Heart right ventricle (tissue), 16 donors: ENCODE data around the gene KRTAP5-7. TPM values are rescaled to one million over a fixed set of nuclear protein-coding genes. Genes with fewer than 3 reads are reported as not detected.

Experiments
- ATAC-seq, 8 donors: fragments of 200-7000 bp; cut with Tn5 transposase; one replicate each; pipeline ENCODE4 v1.9.1; 2020; ENCODE audit warnings: mild to moderate bottlenecking in 8 of 8, moderate library complexity in 8 of 8, moderate number of reproducible peaks in 1 of 8
- DNase-seq, 2 donors: peaks; one replicate each; pipeline ENCODE4 v3.0.0-alpha.2; 2020
- H3K27ac ChIP-seq, 10 donors: fragments of 200-600 bp; sonication (generic) in 2 of 10; one replicate each; pipeline versions ENCODE4 v1.5.0 to v1.8.0; 2020 to 2022; ENCODE audit warnings: mild to moderate bottlenecking in 3 of 10
- H3K27me3 ChIP-seq, 7 donors: fragments of 200-600 bp; one replicate each; pipeline ENCODE4 v1.8.0; 2021 to 2022; ENCODE audit warnings: mild to moderate bottlenecking in 2 of 7
- H3K36me3 ChIP-seq, 9 donors: fragments of 200-600 bp; sonication (generic) in 1 of 9; one replicate each; pipeline versions ENCODE4 v1.5.0 to v1.8.0; 2020 to 2022; ENCODE audit warnings: mild to moderate bottlenecking in 2 of 9
- H3K4me1 ChIP-seq, 9 donors: fragments of 200-600 bp; sonication (generic) in 1 of 9; one replicate each; pipeline versions ENCODE4 v1.5.0 to v1.8.0; 2020 to 2022; ENCODE audit warnings: mild to moderate bottlenecking in 4 of 9
- H3K4me3 ChIP-seq, 10 donors: fragments of 200-600 bp; sonication (generic) in 2 of 10; one replicate each; pipeline versions ENCODE4 v1.5.0 to v1.8.0; 2020 to 2022; ENCODE audit warnings: mild to moderate bottlenecking in 7 of 10, moderate library complexity in 2 of 10
- H3K9me3 ChIP-seq, 11 donors: fragments of 200-600 bp in 10 of 11; sonication (generic) in 2 of 11; one replicate each; pipeline versions ENCODE4 v1.5.0 to v1.8.0; 2013 to 2022; ENCODE audit warnings: mild to moderate bottlenecking in 2 of 11, control low read depth in 1 of 11, moderate library complexity in 1 of 11
- WGBS, 2 donors: extraction: QIAGEN DNeasy Blood & Tissue Kit; methylation state at CpG; one replicate each; pipeline ENCODE4 v1.1.7; 2013; ENCODE audit warnings: inconsistent platforms in 1 of 2; 5-methylcytosine and 5-hydroxymethylcytosine counted together
- intact Hi-C, 10 donors: fragments of 100-400 bp; cut with DNase I; formaldehyde crosslinking; loops; one replicate each; pipeline versions ENCODE4 v1.11.1 to v1.14.2; 2022
- polyA plus RNA-seq, 2 donors: library from polyadenylated mRNA; stranded (reverse); fragments of 200-250 nt; gene quantifications; one replicate each; pipeline ENCODE4 v1.2.3, GENCODE V29; 2013
- total RNA-seq, 10 donors: library from RNA; stranded (reverse); fragmentation: NEBNext Ultra II Directional in 3 of 10; extraction: Animal tissue kit (Norgen Biotek cat#: 25700) in 3 of 10; gene quantifications; one replicate each; pipeline versions ENCODE4 v1.2.1 to v1.2.4, GENCODE V29; 2021 to 2023
- TF ChIP-seq, protein P1 (sequence below), 9 donors: fragments of 200-600 bp; sonication (generic) in 2 of 9; IDR thresholded peaks; one replicate each; pipeline versions ENCODE4 v1.5.0 to v1.8.0; 2021 to 2022; ENCODE audit warnings: antibody characterized with exemption in 9 of 9, mild to moderate bottlenecking in 5 of 9, moderate library complexity in 1 of 9
- donor health status: Arrhythmogenic right ventricular cardiomyopathy.
- donor health status: ischemic (EF 13 %, LVEDD 7.1; RV severe dilation, severe dysfunction).
- donor health status: healthy with polysubstance abuse.
- donor health status: DM: no; HTN: yes; CAD: no.
- donor health status: DM: no; HTN: no; CAD: no.
- donor health status: ischemic (EF 25% LVEDD 6.9; RV normal size, moderate dysfunction).
- donor health status: ischemic (EF 25% LVEDD 5.7; RV mildly dilated, moderate dysfunction).
- donor health status: healthy.
- donor health status: DM: yes; HTN: yes; CAD: no.
- donor health status: Ischemic cardiomyopathy.
- donor health status: ischemic (EF 35%, LVEDD 5.7; RV mildly dilated, moderate dysfunction).
- donor health status: nonischemic (EF 11% LVEDD 7.7; RV severe dilation, severe dysfunction).
- donor health status: DM: yes; HTN: yes; CAD: no.
- donor health status: PGD.
- donor health status: ischemic (EF 29% LVEDD 5.4; RV normal size, mild dysfunction).
- donor health status: nonischemic (EF 23%, LVEDD 6.1; RV moderate dilation, normal function).

The KRTAP5-7 gene
- total and polyA plus RNA-seq, 12 donors: 0.01 to 0.20 TPM; not detected in 10

GRCh38 chr11:71491940-71492339, 35.1 kb upstream of the KRTAP5-7 start:
- Histone ChIP-seq H3K9me3 (peaks cover 0 to 5% (median 0%) of the 10 kb centered on the region in 11 donors), H3K4me3 (no peak overlapping the region), H3K36me3 (peaks cover 0 to 85% (median 35%) of the 10 kb centered on the region in 9 donors), H3K4me1 (peaks cover 0 to 14% (median 4%) of the 10 kb centered on the region in 9 donors), H3K27ac (no peak overlapping the region), H3K27me3 (no peaks in the 10 kb centered on the region)
- 94 to 95% methylated on average over 9 of the region's 9 CpGs for WGBS, 2 donors
- TF ChIP-seq, protein P1, sequence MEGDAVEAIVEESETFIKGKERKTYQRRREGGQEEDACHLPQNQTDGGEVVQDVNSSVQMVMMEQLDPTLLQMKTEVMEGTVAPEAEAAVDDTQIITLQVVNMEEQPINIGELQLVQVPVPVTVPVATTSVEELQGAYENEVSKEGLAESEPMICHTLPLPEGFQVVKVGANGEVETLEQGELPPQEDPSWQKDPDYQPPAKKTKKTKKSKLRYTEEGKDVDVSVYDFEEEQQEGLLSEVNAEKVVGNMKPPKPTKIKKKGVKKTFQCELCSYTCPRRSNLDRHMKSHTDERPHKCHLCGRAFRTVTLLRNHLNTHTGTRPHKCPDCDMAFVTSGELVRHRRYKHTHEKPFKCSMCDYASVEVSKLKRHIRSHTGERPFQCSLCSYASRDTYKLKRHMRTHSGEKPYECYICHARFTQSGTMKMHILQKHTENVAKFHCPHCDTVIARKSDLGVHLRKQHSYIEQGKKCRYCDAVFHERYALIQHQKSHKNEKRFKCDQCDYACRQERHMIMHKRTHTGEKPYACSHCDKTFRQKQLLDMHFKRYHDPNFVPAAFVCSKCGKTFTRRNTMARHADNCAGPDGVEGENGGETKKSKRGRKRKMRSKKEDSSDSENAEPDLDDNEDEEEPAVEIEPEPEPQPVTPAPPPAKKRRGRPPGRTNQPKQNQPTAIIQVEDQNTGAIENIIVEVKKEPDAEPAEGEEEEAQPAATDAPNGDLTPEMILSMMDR (IDR thresholded peaks at IDR 0.05): no peak
- intact Hi-C loops: no loop called here
- DNase-seq (no peak), ATAC-seq (no peak)

DNA sequence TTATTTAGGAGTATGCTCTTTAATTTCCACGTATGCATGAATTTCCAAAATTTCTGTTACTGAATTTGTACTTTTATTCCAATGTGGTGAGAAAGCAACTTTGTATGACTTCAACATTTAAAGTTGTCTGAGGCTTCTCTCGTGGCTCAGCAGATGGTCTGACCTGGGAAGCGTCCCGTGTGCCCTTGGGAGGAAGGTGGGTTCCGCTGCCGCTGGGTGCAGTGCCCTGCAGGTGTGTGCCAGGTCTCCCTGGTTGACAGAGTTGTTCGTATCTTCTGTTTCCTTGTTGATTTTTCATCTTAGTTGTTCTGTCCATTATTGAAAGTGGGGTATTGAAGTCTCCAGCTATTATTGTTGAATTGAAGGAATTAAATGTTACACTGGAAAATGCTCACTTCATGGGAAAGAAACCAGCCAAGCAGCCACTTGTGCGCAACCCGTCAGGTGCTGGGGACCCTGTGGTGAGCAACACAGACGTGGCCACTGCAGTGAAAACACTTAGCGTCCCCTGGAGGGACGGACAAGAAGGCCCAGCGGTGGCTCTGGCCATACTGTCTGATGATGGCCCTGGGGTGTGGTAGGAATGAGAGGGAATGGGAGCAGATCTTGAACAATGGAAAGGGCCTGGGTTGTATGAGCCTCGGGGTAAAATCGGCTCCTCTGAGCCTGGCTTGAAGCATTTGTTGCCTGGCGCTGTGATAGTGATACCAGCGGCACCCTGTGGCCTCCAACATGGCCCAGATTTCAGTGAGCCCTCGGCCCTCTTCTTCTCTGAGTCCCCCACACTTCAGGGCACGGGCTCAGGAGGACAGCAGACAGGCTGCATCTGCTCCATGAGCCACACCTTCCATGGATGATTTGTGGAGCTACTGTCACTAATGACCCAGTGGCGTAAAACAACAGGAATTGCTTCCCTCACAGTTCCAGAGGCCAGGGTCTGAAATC, 31.5 kb upstream of the KRTAP5-7 start:
- intact Hi-C loops: no loop called here
- 95 to 97% methylated on average over 20 of the region's 20 CpGs for WGBS, 2 donors
- Histone ChIP-seq H3K4me3 (no peak overlapping the region), H3K4me1 (peaks cover 0 to 5% (median 0%) of the 10 kb centered on the region in 9 donors), H3K27ac (no peak overlapping the region), H3K9me3 (peaks cover 0 to 5% (median 0%) of the 10 kb centered on the region in 11 donors), H3K27me3 (no peaks in the 10 kb centered on the region), H3K36me3 (peaks cover 0 to 100% (median 61%) of the 10 kb centered on the region in 9 donors)
- DNase-seq (no peak), ATAC-seq (no peak)
- TF ChIP-seq, protein P1 (IDR thresholded peaks at IDR 0.05): no peak

DNA sequence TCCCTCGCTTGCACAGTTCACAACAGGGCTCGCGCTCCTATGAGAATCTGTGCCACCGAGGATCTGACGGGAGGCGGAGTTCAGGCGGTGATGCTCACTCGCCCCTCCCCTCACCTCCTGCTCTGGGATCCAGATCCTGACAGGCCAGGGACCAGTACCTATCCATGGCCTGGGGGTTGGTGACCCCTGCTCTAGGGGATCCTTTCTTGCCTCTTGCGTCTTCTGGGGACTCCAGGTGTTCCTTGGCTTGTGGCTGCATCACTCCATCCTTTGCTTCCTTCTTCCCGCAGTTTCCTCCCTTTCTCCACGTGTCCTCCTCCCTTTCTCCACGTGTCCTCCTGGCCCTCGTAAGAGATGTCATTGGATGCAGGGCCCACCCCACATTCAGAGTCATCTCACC, 30.6 kb upstream of the KRTAP5-7 start:
- H3K27ac ChIP-seq: no peak overlapping the region
- peaks cover 0 to 100% (median 56%) of the 10 kb centered on the region in 9 donors for H3K36me3 ChIP-seq
- peaks cover 0 to 5% (median 0%) of the 10 kb centered on the region in 11 donors for H3K9me3 ChIP-seq
- ATAC-seq (no peak), DNase-seq (no peak)
- no peaks in the 10 kb centered on the region for H3K27me3 ChIP-seq
- intact Hi-C loops: no loop called here
- no peak overlapping the region for H3K4me3 ChIP-seq
- WGBS, 2 donors: 98% methylated on average over 13 of the region's 13 CpGs
- peaks cover 0 to 12% (median 0%) of the 10 kb centered on the region in 9 donors for H3K4me1 ChIP-seq
- TF ChIP-seq, protein P1 (IDR thresholded peaks at IDR 0.05): no peak

GRCh38 chr11:71498091-71498490, 29.0 kb upstream of the KRTAP5-7 start:
- intact Hi-C loops: no loop called here
- TF ChIP-seq, protein P1 (IDR thresholded peaks at IDR 0.05): no peak
- WGBS, 2 donors: 97% methylated on average over 19 of the region's 19 CpGs
- no peak overlapping the region for H3K27ac ChIP-seq
- no peak overlapping the region for H3K4me3 ChIP-seq
- no peaks in the 10 kb centered on the region for H3K27me3 ChIP-seq
- H3K4me1 ChIP-seq: peaks cover 0 to 12% (median 0%) of the 10 kb centered on the region in 9 donors
- ATAC-seq (no peak), DNase-seq (no peak)
- peaks cover 0 to 5% (median 0%) of the 10 kb centered on the region in 11 donors for H3K9me3 ChIP-seq
- H3K36me3 ChIP-seq: peaks cover 0 to 92% (median 52%) of the 10 kb centered on the region in 9 donors
